22Rv1 (cell line): Measurements from ENCODE around the gene PYHIN1.
"Not testable (repeated sequence)": the region's sequence is repeated elsewhere in the genome, so short reads cannot be mapped to it uniquely, and the experiment has no call there.

Experiments
- H3K27ac ChIP-seq: fragments of 450-650 bp; 2 replicates; pipeline ENCODE4 v1.5.1; 2017
- ZFX ChIP-seq: fragments of 450-650 bp; IDR thresholded peaks from 2 replicates; pipeline ENCODE4 v1.6.1; 2017; ENCODE audit warnings: antibody characterized with exemption, borderline replicate concordance
- TF ChIP-seq, protein P1 (sequence below): fragments of 450-650 bp; IDR thresholded peaks from 2 replicates; pipeline ENCODE4 v1.5.1; 2017; ENCODE audit warnings: mild to moderate bottlenecking

The PYHIN1 gene

GRCh38 chr1:159007726-159008125 lies 76.4 kb downstream of the PYHIN1 start:
- H3K27ac ChIP-seq = no peak overlapping the region
- TF ChIP-seq, protein P1, sequence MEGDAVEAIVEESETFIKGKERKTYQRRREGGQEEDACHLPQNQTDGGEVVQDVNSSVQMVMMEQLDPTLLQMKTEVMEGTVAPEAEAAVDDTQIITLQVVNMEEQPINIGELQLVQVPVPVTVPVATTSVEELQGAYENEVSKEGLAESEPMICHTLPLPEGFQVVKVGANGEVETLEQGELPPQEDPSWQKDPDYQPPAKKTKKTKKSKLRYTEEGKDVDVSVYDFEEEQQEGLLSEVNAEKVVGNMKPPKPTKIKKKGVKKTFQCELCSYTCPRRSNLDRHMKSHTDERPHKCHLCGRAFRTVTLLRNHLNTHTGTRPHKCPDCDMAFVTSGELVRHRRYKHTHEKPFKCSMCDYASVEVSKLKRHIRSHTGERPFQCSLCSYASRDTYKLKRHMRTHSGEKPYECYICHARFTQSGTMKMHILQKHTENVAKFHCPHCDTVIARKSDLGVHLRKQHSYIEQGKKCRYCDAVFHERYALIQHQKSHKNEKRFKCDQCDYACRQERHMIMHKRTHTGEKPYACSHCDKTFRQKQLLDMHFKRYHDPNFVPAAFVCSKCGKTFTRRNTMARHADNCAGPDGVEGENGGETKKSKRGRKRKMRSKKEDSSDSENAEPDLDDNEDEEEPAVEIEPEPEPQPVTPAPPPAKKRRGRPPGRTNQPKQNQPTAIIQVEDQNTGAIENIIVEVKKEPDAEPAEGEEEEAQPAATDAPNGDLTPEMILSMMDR = no peak
- TF ChIP-seq ZFX = no peak

DNA sequence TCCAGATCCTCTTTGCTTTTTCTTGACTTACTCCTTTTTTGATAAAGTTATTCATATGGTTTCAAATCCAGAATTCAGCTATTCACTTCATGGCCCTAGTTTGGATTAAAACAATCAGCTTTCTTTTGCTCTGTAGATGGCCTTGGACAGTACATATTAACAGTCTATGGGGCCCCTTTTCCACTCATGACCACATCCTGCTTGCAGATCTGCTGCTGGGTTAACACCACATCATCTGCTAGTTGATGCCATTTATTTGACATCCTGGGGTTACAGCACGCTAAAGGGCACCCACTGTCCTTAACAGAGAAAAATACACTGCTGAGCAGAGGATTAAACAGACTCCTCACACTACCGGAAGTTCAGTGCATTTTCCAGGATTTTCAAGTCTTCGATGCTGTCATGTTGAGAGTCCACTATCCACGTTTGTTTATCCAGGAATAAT lies 77.4 kb downstream of the PYHIN1 start:
- no peak overlapping the region for H3K27ac ChIP-seq

GRCh38 chr1:159009287-159009686 lies 77.9 kb downstream of the PYHIN1 start:
- no peak overlapping the region for H3K27ac ChIP-seq
- TF ChIP-seq ZFX = no peak
- TF ChIP-seq, protein P1 = no peak

More for the DNA sequence above, 77.4 kb downstream of the PYHIN1 start:
- TF ChIP-seq, protein P1 = no peak
- TF ChIP-seq ZFX = no peak

DNA sequence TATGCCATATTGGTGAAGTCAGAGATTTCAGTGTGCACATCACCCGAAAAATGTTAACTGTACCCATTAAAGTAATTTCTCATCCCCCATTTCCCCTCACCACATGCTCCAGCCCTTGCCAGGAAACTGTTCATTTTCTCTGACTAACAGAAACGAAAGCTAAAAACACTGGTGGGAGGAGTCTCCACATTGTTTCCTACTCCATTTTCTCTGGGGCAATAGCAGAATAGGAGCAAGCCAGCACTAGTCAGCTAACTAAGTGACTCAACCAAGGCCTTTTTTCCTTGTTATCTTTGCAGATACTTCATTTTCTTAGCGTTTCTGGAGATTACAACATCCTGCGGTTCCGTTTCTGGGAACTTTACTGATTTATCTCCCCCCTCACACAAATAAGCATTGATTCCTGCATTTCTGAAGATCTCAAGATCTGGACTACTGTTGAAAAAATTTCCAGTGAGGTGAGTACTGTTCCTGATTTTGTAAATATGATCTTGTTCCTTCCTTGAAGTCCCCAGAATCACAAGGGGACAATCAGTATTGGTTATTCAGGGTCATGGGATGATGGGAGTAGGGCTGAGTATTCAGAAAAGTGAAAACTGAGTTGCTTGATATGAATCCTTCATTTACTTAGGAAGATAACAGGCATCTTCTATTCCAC lies 78.5 kb downstream of the PYHIN1 start, which contains the start of gene IFI16:
IFI16 (plus strand) TSS at position 204 of the 658 bp plus-strand sequence. CDS start 4,774 bp downstream, outside the sequence.
- TF ChIP-seq, protein P1 = no peak
- TF ChIP-seq ZFX = no peak
- H3K27ac ChIP-seq = no peak within 1 kb of the TSS

DNA sequence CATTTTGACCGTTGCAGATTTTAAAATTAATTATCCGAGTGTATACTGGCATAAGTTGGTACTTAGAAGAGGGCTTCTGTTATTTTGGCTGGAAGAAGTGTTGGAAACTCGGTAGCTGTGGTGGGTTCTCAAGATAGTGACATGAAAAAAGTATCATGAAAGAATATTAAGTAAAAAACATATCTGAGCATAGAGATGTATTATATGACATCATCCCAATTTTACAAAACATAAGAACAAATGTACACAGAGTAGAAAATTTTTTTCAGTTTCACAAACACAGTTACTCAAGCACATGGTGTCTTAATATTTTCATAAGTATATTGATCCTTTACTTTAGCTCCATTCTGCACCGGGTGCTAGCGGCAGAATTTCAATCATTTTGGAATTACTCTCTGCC lies 79.0 kb downstream of the PYHIN1 start:
- H3K27ac ChIP-seq = no peak overlapping the region
- TF ChIP-seq, protein P1 = no peak
- no peak for TF ChIP-seq ZFX

GRCh38 chr1:159011001-159011400 lies 79.6 kb downstream of the PYHIN1 start:
- H3K27ac ChIP-seq = not testable (repeated sequence)

DNA sequence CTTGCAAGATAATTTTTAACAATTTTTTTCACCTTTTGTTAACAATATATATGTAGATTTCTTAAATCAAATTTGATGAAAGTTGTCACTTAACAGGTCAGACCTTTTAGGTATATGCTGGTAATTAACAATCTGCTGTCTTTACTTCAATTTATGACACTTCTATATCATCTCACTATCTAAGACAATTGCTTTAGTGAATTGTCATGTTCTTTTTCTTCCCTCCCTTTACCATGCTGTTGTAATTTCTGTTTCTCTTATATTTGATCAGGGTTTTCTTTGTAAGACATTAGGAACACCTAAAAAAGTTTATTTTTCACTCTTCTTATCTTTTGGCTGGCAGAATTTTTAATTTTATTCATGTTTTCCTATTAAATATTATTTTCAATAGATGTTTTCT lies 80.4 kb downstream of the PYHIN1 start:
- no peak for TF ChIP-seq ZFX
- TF ChIP-seq, protein P1 = no peak
- no peak overlapping the region for H3K27ac ChIP-seq

GRCh38 chr1:159012495-159012894 lies 81.1 kb downstream of the PYHIN1 start:
- no peak overlapping the region for H3K27ac ChIP-seq
- no peak for TF ChIP-seq ZFX
- TF ChIP-seq, protein P1 = no peak
